CMK (cell line): ENCODE results near the gene CFAP99.
A peak's percentile ranks its signal among the peaks of the same experiment; 100 is the strongest.
"Not testable (repeated sequence)": the region's sequence is repeated elsewhere in the genome, so short reads cannot be mapped to it uniquely, and the experiment has no call there.

ENCODE experiments used
- DNase-seq: peaks from one replicate; pipeline ENCODE4 v3.0.0-alpha.2; 2010; ENCODE audit warnings: low read depth

CFAP99 gene

DNA sequence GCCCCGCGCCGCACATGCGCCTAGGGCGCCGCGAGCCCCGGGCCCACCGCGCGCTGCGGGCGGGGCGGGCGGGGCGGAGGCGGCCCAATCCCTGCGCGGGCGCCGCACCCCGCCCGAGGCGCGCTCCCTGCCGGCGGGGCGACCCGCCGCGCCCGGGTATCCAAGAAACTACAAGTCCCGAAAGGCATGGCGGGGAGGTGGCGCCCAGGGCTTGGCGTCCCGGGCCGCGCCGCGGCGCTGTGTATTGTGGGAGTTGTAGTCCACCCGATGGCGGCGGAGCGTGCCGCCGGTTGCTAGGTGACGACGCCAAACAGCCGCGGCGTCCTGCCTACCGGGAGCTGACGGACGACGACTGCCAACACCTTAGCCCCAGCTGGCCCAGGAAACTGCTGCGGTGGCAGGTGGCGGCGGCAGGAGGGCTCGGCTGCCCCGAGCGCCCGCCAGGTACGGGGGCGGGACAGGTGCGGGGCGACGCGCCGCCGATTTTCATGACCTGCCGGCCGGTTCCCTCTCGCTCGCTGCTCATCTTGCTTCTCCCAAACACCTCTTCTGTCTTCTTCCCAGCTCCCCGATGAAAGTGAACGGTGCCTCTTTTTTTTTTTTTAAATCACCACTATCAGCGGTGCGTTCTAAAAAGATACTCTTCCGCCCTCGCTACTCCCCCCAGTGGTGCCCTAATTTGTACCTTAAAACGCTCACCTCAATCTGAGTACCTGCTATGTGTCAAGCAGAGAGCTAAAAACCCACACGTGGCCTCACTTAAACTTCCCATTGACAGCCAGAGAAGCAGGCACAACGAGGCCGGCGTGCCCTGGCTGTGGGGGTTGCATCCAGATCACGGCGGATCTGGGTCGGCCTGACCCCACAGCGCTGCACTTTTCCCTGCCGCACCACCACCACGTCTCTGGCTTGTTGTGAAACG, at the start of gene CFAP99:
CFAP99 (plus strand) TSS at position 306 of the 922 bp plus-strand sequence.
- peak; percentile 79 for DNase-seq

DNA sequence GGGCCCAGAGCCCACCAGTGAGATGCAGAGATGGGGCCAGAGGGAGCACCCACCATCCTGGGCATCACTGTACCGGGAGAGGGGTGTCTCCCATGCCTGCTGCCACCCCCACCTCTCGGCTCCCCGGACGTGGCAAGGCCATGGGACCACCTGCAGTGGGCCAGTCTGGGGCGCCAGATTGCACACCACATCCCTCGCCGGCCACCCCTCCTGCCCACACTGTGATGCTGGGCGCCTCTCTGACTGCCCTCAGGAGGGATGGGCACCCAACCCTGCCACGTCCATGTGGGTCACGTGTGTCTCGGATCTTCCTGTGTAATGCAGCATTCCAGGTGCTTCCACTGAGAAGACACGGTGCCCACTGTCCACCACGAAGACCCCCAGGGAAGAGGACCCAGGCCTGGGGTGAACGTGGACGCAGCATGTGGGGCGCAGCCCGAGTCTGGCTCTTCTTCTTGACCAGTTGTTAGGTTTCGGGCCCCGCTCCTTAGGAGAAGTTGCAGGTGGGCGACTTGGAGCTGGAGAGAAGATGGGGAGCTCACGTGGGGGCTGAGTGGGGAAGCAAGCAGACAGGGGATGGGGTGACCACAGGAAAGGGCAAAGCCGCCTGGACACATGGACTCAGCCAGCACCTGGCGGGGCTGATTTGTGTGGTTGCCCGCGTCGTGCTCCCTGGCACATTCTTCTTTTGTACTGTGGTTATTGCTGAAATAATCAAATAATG, 48.0 kb upstream of the CFAP99 start:
- no peak for DNase-seq

DNA sequence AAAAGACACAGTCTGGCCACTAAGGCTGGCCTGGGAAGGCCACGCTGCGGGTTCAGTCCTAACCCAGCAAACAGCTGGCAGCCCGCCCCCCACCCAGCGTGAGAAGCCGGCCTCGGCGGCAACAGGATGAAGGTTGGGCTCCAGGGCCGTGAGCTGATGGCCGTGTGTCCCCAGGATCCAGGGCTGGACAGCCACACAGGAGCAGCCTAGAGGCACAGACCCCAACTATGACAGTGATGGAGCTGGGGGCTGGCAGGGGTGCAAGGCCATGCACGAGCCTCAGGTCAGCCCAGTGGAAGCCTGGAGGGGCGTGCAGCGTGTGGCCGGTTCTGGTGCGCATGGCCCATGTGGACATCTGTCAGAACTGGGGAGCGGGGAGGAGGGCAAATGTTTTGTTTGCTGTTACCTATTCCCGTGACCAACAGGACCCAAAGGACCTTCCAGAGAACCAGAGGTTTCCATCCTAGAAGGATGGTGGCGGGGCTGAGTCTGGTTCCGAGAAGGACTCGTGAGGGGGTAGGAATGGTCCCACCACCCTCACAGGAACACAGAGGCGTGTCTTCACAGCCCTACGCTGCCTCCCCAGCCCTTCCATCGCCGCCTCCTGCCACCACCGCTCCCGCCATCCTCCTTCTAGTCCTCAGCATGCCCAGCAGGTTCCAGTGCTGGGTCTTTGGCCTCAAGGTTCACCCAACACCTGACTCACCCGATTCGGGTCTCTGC, 46.8 kb upstream of the CFAP99 start:
- DNase-seq = no peak

DNA sequence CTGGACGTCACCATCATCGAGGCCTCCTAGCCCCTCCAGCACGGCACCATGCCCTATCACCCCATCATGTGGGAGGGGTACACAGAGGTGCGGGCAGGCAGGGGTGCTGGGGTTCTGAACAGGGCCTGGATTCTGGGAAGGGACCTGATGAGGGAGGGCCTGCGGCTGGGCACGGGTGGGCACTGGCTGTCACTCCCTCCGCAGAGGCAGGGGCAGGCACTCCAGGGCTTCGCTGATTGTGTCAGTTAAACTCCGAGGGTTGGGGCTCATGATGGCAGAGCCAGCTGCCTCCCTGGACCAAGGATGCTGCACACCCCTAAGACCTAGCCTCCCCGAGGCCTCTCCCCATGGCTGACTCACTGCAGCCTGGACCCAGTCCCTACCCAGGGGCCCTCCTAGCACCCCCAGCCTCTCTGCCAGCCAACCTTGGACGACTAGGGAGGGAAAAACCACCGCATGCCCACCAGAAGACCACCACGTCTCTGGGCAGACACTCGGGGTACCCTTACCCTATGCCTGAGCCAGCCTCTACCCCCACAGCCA, 46.2 kb upstream of the CFAP99 start:
- no peak for DNase-seq

DNA sequence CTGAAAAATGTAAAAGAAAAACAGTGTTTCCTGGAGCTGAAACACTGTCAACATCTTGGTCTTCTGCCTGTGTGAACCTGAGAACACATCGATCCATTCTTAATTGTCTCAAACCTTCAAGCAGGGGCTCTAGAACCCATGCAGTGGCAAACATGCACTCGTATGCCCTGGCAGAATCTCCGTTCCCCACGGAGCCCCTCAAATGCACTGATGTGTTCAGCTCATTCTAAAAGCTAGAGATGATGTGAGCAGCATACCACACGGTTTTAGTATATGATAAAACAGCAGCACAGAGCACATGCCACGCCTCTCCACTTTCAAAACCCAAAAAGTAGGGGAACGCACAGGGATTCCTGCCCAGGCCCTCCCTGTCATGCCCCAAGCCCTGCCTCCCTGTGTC, 45.2 kb upstream of the CFAP99 start:
- no peak for DNase-seq

DNA sequence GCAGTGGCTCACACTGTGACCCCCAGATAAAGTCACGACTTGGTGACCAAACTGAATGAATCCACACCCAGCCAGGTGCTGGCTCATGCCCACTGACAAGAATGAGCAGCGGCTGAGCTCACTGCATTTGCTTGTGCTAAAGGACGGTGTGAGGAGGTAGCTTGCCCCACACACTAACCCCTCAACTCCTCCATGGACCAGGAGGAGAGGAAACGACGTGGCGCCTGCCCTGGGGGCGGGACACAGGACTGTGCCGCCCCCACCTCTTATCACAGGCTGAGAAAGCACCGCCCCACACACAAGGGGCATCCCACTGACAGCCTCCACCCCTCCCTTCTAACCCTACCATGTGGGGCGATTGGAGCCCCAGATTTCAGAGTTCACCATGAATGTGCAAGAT, 43.3 kb upstream of the CFAP99 start:
- no peak for DNase-seq

DNA sequence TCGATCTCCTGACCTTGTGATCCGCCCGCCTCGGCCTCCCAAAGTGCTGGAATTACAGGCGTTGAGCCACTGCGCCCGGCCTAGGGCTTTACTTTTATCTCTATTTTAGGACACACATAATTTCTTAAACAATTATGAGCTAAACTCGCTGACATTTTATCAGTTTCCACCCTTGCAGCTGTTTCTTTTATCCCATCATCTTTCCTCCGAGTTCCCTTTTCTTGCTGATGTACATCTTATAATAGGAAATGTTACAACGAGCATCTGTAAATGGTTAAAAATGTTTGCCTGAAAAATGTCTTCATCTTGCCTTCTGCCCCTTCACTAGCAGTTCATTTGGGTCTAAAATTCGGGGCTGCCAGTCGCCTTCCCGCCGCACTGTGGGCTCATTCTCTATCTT, 41.5 kb upstream of the CFAP99 start:
- no peak for DNase-seq

DNA sequence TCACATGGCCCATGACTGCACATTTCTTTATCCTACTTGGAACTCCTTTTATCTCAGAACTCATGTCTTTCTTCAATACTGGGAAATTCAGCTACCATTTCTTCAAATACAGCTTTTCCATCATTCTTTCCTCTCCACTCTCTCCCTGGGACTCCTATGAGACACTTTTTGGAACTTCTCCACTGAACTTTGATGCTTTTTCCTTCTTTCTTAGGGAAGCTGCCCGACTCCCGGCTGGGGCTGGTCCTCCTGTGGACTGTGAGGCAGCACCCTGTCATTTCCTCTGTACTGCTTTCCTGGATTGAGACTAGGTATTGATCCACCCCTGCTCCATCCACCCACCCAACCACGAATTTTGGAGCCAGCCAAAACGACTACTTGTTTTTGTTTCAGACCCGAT, 40.4 kb upstream of the CFAP99 start:
- no peak for DNase-seq

DNA sequence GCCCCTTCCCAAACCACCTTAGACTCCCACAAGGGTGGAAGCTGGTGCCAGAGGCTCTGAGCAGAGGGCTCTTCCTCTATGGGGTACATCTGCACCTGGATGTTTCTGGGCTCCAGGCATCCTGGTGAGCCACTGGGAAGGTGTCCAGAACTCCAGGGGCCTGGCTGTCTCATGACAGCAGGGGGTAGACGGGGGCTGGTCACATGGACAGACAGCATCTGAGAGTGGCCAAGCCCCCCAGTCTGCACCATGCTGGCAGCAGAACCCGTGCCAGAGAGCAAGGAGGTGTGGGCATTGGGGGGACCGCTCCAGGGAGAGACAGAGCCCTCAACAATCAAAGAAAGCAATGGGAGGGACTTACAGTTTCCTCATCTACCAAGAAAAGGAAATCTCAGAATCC, 39.9 kb upstream of the CFAP99 start:
- no peak for DNase-seq

DNA sequence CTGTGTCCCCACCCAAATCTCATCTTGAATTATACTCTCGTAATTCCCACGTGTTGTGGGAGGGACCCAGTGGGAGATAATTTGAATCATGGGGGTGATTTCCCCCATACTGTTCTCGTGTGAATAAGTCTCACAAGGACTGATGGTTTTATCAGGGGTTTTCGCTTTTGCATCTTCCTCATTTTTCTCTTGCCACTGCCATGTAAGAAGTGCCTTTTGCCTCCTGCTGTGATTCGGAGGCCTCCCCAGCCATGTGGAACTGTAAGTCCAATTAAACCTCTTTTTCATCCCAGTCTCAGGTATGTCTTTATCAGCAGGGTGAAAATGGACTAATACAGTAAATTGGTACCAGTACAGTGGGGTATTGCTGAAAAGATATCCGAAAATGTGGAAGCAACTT, 38.2 kb upstream of the CFAP99 start:
- DNase-seq = not testable (repeated sequence)

DNA sequence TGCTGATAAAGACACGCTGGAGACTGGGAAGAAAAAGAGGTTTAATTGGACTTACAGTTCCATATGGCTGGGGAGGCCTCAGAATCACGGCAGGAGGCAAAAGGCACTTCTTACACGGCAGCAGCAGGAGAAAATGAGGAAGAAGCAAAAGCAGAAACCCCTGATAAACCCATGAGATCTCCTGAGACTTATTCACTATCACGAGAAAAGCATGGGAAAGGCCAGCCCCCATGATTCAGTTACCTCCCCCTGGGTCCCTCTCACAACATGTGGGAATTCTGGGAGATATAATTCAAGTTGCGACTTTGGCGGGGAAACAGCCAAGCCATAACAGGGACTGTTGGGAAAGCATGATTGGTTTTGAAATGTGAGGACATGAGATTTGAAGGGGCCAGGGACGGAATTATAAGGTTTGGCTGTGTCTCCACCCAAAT, 36.0 kb upstream of the CFAP99 start:
- not testable (repeated sequence) for DNase-seq

DNA sequence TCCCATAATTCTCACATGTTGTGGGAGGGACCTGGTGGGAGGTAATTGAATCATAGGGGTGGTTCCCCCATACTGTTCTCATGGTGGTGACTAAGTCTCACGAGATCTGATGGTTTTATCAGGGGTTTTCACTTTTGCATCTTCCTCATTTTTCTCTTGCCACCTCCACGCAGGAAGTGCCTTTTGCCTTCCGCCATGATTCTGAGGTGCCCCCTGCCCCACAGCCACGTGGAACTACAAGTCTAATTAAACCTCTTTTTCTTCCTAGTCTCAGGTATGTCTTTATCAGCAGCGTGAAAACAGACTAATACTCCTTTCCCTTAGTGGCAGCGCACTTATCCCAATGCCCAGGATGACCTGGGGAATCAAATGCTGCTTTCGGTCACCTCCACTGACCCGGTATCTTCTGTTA, 35.5 kb upstream of the CFAP99 start:
- not testable (repeated sequence) for DNase-seq

DNA sequence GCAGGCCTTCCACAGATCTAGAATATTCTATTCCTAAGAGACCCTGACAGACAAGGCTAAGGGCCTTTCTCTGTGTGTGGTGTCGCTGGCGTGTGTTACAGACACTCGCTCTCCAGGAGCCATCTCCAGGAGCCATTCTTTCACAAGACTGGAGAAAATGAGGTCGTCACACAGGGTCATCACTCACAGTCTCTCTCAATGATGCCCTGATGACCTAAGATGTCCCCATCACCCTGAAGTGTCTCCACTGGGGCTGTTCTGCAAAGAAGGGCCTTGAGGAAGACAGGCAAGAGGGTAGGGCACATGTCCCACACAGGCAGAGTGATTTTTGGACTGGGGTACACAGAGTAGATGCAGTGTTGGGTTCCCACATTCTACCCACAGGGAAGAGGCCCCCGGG, 35.0 kb upstream of the CFAP99 start:
- no peak for DNase-seq

DNA sequence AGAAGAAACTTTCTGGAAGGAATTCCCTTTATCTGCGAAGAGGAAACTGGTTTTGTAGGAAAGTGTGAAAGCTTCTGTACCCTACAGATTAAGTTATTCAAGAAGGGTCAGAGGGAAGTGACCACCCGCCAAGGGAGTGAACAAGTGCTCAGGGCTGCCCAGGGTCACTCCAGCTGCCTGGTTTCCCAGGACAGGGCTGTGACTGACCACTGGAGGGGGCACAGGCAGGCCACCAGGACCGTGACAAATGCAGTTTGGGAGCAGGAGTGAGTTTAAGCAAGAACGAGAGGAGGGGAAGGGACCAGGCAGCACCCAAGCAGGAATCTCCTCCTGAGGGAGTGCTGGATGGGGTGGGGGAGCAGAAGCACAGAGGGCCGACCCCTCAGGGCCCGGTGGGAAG, 34.5 kb upstream of the CFAP99 start:
- DNase-seq = no peak

DNA sequence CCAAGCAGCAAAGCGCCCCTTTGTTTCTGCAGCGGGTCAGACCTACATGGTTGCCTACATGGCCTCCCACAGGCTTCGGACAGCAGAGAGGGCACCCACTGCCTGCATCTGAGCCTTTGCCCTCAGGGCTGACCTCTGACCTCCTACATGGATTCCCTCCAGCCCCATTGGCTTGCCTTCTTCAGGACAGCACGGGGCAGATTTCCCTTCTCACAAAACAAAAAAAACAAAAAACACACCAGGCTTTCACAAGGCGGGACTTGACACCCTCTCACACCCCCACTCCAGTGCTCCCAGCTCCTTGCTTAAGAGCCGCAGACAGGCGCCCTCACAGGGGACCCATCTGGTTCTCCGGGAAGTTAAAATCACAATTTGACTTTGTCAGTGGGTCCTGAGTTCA, 33.2 kb upstream of the CFAP99 start:
- no peak for DNase-seq

DNA sequence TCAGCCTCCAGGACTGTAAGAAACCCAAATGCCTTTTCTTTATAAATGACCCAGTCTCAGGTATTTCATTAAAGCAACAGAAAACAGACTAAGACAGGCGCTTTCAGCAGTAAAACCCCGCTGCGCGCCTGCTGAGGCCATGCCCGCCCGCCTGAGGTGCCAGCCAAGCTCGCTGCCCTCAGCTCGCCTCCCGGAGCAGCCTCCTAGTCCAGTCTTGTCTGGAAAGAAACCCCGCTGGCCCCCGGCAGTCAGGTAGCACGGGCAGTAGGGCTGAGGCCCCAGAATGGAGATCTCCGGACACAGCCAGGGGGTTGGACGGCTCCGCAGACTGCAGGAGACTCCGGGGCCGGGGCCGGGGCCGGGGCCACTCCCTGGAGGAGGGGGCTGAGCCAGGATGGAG, 32.0 kb upstream of the CFAP99 start:
- no peak for DNase-seq

DNA sequence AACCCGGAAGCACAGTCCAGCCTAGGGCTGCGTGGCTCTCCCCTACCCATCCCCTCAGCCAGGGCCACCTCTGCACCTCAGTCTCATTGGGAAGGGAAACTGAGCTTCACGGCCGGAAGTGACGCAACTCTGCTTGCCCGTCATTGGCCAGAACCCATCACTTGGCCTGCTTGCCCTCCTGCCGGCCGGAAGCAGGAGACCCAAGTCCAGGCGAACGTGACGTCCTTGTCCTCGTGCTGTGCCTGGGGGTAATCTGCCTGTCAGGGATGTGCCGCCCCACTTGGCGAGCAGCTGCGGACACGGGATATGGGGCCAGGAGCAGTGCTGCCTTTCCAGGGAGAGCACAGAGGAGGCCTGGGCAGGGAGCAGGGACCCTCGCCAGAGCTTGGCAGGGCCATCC, 31.5 kb upstream of the CFAP99 start:
- no peak for DNase-seq

DNA sequence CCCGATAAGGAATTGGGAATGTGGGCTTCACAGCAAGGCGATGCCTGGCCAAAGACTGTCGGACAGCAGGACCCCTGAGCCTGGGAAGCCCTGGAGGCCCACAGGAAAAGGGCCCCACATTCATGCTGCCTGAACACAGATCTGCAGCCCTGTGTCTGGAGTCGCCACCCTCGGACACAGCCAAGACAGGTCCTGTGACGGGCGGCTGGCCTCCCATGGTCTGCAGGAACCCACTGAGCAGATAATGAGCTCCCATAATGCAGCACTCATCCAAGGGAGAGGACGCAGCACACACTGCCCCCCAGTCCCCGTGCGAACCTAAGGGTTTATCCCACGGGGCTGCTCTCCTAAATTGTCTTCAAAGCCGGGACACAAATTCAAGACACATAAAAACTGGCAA, 30.9 kb upstream of the CFAP99 start:
- no peak for DNase-seq

DNA sequence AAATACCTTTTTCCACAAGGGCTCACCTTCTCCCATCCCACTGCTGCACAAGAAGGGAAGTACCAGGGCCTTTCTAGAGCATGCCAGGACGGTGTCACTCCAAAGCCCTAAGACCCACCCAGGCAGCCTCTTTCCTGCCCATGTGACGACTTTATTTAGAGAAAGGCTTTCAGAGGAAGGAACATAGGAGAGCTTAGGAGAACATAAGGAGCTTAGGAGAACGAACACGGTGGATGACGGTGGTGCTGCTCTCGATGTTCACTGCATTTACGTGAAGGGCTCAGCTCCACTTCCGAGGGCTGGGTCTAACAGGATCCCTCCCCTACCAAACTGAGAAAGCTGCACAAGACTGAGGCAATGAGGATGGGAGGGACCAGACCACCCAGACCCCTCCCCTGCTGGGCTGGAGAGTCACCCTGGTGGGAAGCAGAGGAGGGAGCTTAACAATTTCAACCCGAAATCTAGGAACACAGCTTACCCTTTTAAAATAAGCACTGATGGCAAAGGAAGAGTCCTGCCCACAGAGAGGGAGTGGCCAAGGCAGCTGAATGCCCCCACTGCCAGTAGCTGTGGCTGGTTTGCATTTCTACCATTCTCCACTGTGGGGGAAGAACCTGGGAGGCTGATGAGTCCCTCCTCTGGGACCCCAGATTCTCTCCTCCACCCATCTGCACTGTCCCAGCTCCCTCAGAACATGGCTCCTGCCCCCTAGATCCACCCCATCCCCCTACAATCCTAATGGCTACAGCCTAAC, 30.1 kb upstream of the CFAP99 start:
- no peak for DNase-seq

DNA sequence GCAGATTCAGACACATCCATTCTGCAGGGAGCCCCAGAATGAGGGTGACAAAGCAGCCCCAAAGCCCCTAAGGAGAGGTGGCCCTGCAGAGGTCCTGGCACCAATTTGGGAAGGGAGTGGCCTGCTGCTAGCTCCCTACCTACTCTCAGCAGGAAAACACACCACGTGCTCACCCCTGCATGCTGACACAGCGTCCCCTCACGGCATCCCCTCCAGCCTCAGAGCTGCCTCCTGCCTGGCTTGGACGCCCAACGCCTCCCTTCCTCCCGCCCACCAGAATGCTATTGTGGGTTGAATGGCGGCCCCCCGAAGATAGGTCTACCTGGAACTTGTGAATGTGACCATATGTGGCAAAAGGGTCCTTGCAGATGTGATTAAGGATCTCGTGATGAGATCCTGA, 29.1 kb upstream of the CFAP99 start:
- DNase-seq = no peak

DNA sequence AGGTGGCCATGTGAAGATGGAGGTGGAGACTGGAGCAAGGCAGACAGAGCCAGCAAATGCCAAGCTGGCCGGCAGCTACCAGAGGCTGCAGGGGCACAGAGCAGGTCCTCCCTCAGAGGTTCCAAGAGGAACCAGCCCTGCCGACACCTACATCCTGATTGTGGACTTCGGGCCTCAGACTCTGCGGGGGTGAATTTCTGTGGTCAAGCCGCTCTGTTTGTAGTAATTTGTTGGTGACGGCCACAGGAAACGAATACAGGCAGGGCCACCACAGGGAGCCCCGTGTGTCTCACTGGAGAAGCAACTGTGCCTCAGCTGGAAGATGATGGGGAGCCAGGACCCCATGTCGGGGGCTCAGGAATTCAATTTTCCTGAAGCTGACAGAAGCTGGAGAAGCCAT, 28.6 kb upstream of the CFAP99 start:
- peak; percentile 59 for DNase-seq
